Measurements from ENCODE around the gene ARHGAP22.

Gene ARHGAP22

GRCh38 chr10:48474765-48475365 lies 130.0 kb downstream of the ARHGAP22 start:
- DNase-seq = peak; percentile 41 to 42

DNA sequence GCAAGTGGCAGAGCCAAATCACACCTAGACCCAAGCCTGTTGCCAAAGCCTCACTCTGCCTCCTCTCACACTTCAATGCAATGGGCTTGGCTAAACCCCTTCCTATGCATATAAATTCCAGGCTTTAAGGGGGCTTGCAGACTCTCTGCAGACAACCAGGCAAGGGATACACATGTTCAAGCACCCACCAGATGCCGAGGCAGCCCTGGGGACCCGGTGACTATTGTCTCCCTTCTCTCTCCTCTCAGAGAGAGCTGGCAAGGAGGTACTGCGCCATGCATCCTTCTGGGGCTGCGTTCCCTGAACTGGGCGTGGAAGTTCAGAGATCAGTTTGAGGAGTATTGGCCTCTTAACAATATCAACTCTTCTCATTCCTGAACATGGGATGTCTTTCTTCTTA lies 131.2 kb downstream of the ARHGAP22 start:
- DNase-seq = no peak

- no peak for DNase-seq
These were observed 132.3 kb downstream of the ARHGAP22 start for GRCh38 chr10:48472501-48473069.

GRCh38 chr10:48470893-48471805 lies 133.7 kb downstream of the ARHGAP22 start:
- no peak for DNase-seq

GRCh38 chr10:48470115-48470892 lies 134.6 kb downstream of the ARHGAP22 start:
- DNase-seq = no peak

- no peak for DNase-seq
These were observed 135.3 kb downstream of the ARHGAP22 start for GRCh38 chr10:48469516-48470020.

- DNase-seq = no peak
These were observed 135.9 kb downstream of the ARHGAP22 start for GRCh38 chr10:48468866-48469511.

DNA sequence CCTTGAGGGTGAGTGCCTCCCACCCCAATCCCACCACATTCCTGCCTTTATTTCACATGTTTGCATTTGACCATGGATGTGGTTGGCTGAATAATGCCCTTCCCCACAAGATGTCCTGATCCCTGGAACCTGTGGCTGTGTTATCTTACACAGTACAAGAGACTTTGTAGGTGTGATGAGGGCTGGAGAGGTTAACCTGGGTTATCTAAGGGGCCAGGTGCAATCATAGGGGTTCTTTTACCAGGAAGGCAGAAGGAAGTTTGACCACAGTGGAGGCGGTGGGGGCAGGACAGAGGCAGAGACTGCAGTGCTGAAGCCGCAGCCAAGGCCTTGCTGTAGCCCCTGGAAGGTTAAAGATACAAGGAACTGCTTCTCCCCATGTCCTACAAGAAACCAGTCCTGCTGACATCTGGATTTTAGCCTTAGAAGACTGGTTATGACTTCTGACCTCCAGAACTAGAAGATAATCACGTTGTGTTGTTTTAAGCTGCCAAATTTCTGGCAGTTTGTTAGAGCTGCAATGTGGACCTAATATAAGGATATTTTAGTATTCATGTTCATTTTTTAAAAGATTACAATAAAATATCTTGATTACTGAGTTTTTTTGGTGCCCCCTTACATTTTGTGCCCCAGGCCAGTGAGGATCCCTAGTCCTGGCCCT lies 136.6 kb downstream of the ARHGAP22 start:
- DNase-seq = no peak

GRCh38 chr10:48467669-48468068 lies 137.2 kb downstream of the ARHGAP22 start:
- no peak for DNase-seq

GRCh38 chr10:48466611-48467240 lies 138.1 kb downstream of the ARHGAP22 start:
- no peak for DNase-seq

- DNase-seq = no peak
These were observed 138.9 kb downstream of the ARHGAP22 start for GRCh38 chr10:48465860-48466521.

DNA sequence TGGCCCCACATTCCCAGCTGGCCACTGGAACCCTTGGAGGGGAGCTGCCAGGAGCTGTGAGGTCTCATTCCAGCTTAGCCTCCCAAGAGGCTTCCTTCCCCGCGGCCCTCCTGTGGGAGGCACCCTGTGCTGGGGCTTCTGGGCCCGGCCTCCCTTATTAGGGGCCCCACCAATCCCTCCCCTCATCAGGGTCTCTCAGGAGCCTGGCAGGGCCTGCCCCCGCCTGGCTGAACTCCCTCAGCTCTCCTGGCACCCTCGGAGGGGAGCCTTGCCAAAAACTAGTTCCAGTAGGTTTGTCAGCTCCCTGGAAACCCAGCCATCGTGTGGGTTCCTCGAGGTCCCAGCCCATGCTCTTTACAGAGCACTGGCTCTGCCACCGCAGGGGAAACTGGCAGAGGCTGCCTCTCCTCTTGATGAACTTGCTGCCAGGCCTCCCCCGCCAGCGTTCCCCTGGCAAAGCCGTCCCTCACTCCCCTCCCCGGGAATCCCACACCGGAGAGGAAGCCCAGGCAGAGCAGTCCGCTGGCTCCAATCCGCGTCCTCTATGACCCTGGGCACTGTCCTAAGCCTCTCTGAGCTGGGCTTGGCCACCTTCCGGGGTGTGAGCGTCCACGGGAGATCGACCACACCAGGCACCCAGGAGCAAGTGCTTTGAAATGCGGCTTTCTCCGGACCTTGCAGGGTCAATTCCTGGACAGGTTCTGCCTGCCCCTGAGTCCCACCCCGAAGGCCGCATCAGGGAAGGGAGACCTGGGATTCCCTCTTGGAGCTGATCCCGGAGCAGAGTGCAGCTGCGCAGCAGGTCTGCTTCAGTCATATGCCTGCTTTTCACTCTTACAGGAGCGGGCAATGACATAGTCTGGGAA lies 139.8 kb downstream of the ARHGAP22 start:
- no peak for DNase-seq

DNA sequence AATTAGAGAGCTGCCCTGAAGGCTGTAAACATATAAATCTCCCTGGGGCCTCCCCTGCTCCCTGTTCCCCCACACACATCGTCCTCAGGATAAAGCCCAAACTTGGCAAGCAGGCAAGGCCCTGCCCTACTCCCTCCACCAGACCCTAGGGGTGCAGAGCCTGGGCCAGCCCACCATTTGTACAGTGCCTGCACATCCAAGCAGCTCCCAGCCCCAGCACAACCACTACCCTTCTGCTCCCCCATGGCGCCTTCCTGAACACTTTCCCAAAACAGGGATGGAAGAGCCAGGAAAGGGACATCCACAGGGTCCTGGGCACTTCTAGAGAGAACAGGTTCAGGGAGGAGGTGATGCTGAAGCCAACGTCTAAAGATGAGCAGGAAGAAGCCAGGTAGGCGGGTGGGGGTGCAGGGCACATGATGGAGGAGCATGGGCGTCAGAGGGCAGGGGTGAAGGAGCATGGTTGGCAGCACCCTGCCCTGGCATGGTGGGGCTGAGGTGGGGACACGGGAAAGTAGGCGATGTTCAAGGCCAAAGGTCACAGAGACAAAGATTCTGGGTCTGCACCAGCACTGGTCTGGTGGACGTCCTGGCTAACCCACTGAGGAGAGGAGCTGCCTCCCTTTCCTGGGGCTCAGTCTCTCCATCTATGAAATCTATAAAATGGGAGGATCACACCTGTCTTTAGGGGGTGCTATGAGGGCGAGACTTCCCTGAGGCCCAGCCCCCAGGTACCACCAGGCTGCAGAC lies 140.6 kb downstream of the ARHGAP22 start:
- no peak for DNase-seq

- no peak for DNase-seq
These were observed 141.4 kb downstream of the ARHGAP22 start for GRCh38 chr10:48463318-48464003.

GRCh38 chr10:48462482-48463020 lies 142.3 kb downstream of the ARHGAP22 start:
- DNase-seq = no peak

DNA sequence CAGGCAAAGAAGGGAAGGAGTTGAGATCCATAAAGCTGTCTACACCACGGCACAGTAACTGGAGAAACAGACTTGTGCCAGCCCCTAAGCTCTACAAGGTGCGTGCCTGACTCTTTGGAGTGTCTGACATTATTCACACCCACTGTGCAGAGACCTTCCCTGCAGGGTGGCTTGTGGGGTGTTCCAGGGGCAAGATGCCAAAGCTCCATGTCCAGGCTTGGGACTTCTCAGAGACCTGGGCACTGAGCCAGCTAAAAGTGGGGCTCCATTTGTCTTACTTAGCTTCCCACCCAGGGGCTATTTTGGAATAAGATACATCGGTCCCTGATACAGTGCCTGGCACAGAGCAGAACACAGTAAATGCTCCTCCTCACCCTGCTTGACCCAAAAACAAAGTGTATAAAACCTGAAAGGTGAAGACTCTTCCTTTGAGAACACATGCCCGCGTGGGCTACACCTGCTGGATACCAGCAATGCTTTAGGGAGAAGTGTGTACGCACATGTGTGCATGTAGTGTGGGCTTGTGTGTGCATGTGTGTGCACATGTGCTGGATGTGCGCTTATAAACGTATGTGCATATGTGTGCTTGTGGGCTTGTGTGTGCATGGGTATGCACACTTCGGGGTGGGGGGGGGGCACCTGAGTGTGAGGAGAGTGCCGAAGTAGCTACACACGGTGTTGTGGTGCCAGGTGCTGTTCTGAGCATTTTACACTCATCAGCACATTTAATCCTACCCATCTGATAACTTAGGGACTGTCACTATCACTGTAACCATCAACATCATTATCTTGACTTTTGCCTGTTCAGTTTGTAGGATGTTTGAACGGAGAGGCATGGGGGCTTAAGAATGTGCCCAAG lies 143.0 kb downstream of the ARHGAP22 start:
- DNase-seq = no peak

GRCh38 chr10:48460182-48460581 lies 144.7 kb downstream of the ARHGAP22 start:
- DNase-seq = no peak

All from AML-193 (cell line).